GM18873 (cell line): ENCODE data around the gene HLTF.
"Not testable (repeated sequence)": the region's sequence is repeated elsewhere in the genome, so short reads cannot be mapped to it uniquely, and the experiment has no call there.

Experiments used
- ATAC-seq: cut with Tn5 transposase; IDR thresholded peaks from one replicate; pipeline ENCODE4 v1.9.1; 2021; ENCODE audit warnings: mild to moderate bottlenecking, moderate library complexity, moderate number of reproducible peaks; ENCODE audit not compliant: unreplicated experiment, low FRiP score

HLTF gene, protein sequence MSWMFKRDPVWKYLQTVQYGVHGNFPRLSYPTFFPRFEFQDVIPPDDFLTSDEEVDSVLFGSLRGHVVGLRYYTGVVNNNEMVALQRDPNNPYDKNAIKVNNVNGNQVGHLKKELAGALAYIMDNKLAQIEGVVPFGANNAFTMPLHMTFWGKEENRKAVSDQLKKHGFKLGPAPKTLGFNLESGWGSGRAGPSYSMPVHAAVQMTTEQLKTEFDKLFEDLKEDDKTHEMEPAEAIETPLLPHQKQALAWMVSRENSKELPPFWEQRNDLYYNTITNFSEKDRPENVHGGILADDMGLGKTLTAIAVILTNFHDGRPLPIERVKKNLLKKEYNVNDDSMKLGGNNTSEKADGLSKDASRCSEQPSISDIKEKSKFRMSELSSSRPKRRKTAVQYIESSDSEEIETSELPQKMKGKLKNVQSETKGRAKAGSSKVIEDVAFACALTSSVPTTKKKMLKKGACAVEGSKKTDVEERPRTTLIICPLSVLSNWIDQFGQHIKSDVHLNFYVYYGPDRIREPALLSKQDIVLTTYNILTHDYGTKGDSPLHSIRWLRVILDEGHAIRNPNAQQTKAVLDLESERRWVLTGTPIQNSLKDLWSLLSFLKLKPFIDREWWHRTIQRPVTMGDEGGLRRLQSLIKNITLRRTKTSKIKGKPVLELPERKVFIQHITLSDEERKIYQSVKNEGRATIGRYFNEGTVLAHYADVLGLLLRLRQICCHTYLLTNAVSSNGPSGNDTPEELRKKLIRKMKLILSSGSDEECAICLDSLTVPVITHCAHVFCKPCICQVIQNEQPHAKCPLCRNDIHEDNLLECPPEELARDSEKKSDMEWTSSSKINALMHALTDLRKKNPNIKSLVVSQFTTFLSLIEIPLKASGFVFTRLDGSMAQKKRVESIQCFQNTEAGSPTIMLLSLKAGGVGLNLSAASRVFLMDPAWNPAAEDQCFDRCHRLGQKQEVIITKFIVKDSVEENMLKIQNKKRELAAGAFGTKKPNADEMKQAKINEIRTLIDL

DNA sequence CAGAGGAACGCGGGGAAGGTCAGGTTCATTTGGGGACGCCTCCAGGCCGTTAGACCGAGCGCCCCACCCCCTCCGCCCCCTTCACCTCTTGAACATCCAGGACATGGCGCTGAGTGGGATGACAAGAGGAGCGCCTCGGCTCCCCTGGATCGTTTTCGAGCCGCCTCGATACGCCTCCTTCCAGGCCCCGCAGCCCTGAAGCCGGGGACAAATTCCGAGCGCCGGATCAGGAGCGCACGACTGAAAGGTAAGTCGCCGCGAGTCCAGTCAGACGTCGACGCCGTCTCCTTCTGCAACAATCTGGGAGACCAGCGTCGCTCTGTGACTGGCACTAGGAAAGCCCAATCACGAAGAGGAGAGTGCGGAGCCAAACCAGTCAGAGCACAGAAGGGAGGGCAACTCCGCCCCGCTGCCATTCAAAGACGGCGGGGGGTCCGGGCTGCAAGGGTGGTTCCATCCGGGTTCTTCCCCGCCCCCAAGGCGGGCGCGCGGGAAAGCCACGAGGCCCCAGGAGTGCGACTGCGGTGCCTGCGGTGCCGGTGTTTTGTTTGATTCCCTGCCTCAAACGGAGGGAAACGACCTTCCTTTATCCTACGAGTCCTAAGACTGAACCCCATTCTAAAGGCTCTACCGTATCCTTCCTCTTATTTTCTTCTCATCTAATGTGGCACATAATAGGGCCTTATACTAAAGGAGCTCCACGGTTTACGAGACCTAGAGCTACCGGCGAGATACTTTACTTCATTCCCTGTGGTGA, at the start of gene HLTF:
TSS of gene HLTF (minus strand) at position 302 of the 757 bp plus-strand sequence. CDS start at position 105, 197 bp downstream.
- peak; percentile 99 for ATAC-seq

DNA sequence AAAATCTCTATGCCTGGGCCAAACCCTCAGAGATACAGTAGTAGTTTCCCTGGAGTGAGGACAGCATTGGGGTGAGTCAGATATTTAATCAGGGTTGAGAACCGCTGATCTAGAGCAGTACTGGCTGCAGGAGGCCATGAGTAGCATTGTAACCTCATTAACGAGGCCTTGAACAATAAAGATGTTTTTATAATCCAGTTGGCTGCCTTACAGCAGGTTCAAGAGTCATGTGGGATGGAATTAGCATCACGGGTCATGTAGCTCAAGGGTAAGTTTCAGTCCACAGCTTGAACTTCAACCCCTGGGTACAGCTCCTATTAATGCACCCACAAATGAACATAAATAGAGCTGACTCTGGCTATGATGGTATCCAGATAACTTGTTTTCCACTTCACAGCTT, 48.2 kb upstream of the HLTF start:
- no peak for ATAC-seq

- ATAC-seq, result no peak
Measured at GRCh38 chr3:149131589-149131988, 45.3 kb upstream of the HLTF start.

DNA sequence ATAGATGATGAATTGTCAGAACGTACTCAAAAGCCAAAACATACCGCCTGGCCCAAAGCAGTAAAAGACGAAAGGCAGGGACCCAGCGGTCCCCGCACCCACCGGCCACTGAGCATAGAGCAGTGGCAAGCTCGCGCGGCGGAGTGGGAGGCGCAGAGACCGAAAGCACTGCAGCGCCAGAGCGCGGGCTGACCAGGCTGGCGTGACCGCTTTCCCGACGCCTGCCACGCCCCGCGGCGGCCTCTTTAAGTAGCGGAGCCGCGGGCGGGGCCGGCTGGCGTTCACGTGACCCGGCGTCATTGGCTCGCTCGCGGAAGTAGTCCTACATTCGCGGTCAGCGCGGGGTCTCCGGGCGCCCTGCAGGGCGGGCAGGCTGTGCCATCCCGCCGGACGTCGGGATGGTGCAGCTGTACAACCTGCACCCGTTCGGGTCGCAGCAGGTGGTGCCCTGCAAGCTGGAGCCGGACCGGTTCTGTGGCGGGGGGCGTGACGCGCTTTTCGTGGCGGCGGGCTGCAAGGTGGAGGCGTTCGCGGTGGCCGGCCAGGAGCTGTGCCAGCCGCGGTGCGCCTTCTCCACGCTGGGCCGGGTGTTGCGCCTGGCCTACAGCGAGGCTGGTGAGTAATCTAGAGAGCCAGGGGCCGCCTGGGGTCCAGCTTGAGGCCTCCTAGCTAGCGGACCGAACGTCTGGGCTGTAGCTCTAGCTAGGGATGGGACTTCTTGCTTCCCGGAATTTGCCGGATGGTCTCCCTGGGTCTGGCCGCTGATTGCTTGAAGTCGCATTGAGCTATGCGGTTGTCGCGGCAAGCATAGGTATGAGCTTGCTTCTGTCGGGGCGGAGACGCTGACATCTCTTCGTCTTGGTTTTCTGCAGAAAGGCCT, 43.2 kb upstream of the HLTF start, which contains the start of gene HPS3:
TSS of gene HPS3 (plus strand) at position 313 of the 880 bp plus-strand sequence. CDS start at position 399, 86 bp downstream.
- ATAC-seq, result peak; percentile 88

DNA sequence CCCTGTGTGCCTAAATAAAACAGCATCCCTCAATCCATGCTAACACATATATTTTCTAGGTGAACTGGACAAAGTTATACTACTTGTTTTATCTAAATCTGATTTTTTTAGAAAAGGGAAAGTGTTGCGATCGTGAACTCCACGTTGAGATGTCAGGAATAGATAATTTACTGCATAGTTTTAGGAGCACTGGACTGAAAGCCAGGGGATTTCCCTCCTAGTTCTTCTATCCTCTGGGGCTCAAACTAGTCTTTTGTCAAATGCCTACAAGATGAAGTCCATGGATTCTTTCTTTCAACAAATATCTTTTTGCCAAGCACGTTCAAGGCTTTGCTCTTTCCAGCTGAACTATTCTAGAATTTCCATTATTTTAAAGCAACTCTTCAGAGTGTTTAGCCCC, 42.5 kb upstream of the HLTF start:
- ATAC-seq, result no peak

GRCh38 chr3:149122721-149123578, 36.6 kb upstream of the HLTF start:
- no peak for ATAC-seq

- no peak for ATAC-seq
Measured at GRCh38 chr3:149120051-149120972, 34.0 kb upstream of the HLTF start.

GRCh38 chr3:149119466-149119865, 33.1 kb upstream of the HLTF start:
- ATAC-seq, result no peak

- no peak for ATAC-seq
Measured at GRCh38 chr3:149118724-149119123, 32.4 kb upstream of the HLTF start.

- ATAC-seq, result no peak
Measured at GRCh38 chr3:149115114-149115513, 28.8 kb upstream of the HLTF start.

GRCh38 chr3:149114458-149114857, 28.1 kb upstream of the HLTF start:
- ATAC-seq, result no peak

- no peak for ATAC-seq
Measured at GRCh38 chr3:149104484-149104883, 18.2 kb upstream of the HLTF start.

- ATAC-seq, result no peak
Measured at GRCh38 chr3:149101641-149102040, 15.3 kb upstream of the HLTF start.

GRCh38 chr3:149101154-149101553, 14.8 kb upstream of the HLTF start:
- no peak for ATAC-seq

DNA sequence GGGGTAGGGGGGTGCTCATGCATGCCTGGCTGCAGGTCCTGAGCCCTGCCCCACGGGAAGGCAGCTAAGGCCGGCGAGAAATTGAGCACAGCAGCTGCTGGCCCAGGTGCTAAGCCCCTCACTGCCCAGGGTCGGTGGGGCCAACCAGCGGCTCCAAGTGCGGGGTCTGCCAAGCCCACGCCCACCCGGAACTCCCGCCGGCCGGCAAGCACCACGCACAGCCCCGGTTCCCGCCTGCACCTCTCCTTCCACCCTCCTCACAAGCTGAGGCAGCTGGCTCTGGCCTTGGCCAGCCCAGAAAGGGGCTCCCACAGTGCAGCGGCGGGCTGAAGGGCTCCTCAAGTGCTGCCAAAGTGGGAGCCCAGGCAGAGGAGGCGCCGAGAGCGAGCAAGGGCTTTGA, 11.7 kb upstream of the HLTF start:
- ATAC-seq, result not testable (repeated sequence)

GRCh38 chr3:149095487-149095886, 9.2 kb upstream of the HLTF start:
- peak; percentile 82 for ATAC-seq

GRCh38 chr3:149091983-149092382, 5.7 kb upstream of the HLTF start:
- ATAC-seq, result no peak
